NCI-H446 (cell line): ENCODE measurements around the gene SIGMAR1.

Experiments used
- DNase-seq, 2 experiments: peaks; one replicate each; lab custom pipeline; 2025; lab: John Stamatoyannopoulos, UW

The SIGMAR1 gene

DNA sequence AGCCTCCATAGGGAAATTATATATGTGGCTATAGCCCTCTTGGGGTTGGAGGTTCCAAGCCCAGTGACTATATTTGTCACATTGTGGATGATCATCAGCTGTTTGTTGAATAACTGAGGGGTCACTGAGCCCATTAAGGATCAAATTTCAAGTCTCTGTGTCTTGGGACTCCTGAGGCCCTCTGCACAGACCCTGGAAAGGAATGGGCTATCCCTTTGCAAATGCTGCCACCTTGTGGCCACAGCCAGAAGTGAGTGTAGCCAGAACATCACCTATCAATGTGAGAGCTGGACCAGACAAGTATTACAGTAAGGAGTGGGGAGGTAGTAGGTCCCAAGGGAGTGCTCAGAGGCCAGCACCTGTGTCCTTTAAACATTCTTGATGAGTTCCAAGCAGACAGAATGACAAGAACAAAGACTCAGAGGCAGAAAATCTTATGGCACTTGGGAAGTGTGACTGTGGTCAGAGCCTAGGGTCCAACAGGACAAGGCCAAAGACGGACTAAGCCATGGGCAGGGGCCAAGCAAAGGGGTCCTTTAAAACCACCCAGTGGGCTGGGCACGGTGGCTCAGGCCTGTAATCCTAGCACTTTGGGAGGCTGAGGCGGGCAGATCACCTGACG, 33.9 kb downstream of the SIGMAR1 start:
- peak; percentile 69 to 89 for DNase-seq

DNA sequence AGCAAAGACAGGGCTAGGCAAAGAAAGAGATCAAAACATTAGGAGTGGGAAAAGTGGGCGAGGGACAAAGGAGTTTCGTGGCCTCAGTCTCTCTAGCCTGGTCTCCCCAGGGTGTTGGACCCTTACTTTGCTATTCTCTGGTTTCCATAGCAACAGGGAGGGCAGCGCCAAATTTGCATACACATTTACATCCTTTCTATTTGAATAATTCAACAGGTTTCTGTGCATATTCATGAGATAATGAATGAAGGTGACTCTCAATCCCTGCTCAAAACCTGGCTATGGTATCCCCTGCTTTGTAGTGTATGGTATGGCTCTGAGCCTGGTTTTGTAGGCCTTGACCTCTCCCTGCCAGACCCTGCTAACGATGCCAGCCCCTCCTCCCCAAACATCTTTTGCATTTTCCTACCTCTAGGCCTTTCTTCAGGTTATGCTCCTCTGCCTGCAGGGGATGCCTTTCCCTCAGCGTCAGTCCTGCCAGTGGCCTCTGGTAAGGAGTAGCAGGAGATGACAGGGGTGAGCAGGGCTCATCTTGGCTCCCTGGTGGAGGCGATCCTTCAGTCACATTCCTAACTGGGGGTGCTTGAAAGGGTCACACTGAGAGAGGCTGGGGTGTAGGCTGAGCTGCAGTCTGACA, 35.5 kb downstream of the SIGMAR1 start:
- no peak for DNase-seq

DNA sequence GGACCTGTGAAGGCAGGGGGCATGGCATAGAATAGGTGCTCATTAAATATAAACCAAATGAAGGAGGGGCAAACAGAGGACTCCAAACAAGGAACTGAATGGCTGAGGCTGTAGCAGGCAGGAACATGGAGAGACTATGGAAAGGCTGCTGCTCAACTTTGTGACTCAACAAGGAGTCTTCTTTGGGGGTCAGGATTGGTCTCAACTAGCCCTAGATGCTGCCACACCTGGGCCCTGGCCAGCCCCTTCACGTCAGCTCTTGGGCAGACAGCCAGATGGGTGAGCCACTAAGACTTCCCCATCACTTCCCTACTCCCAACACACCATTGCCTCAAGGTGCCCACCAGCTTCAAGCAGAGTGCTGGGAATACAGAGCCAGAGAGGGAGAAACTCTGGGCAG, 36.7 kb downstream of the SIGMAR1 start:
- DNase-seq, result no peak

DNA sequence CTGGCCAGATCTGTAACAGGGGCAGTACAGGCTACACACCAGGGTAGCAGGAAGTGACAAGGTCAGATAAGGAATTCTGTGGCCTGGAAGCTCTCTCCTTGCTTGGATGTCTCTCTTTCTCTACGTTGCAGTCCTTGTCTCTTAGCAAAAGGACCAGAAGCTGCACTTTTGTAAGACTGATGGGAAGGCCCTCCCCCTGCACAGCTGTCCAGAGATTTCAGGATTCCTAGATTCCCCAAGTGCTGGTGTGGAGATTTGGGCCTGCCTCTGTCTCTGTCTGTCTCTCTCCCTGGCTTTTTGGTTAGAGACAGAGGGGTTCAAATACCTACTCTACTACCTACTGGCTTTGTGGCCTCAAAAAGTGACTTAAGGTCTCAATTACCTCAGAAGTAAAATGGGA, 38.0 kb downstream of the SIGMAR1 start:
- no peak for DNase-seq

DNA sequence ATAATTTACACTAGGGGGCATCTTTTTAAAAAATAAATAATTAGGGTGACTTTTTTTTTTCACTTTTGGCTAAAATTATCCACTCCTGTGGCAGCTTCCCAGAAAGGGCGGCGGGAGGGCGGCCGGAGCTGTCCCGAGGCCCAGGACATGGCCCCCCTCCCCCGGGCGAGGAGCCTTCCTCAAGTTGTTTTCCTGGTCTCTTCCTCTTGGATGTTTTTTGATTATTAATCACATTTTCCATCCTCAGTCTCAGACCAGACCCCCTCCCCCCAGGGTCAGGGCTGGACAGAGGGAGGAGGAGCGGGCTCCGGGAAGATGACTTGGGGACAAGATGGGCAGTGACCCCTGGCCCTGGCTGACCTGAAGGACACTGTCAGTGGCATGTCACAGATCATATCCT, 43.4 kb downstream of the SIGMAR1 start:
- DNase-seq, result no peak

DNA sequence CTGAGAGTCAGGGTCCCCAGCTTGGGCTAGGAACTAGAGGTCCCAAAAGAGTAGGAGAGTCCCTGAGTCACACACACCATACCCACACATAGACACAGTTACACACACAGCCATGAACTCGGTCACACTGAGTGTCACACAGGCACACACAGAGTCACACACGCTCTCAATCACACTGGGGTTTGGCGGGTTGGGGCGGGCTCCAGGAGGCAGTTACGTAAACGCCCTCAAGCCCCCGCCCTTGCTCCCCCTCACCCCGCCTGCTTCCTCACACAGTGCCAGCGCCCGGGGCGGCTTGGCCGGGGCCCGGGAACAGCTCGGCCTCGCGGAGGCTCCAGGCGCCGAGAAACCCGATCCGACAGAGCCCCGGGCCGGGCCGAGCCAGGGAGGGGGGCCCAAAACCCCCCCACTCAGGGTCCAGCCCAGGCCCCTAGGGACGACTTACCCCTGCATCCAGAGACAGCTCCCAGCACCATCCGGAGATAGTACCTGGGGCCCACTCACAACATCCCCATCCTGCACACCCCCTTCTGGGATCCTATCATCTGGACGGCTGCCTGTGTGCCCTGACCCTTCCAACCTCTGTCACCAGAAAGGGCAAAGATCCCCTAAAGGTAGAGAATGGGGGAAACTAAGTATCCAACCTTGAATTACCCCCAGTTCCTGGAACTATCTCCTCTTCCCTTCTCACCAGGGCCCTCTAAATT, 44.5 kb downstream of the SIGMAR1 start:
- DNase-seq, result peak; percentile 16 to 58

DNA sequence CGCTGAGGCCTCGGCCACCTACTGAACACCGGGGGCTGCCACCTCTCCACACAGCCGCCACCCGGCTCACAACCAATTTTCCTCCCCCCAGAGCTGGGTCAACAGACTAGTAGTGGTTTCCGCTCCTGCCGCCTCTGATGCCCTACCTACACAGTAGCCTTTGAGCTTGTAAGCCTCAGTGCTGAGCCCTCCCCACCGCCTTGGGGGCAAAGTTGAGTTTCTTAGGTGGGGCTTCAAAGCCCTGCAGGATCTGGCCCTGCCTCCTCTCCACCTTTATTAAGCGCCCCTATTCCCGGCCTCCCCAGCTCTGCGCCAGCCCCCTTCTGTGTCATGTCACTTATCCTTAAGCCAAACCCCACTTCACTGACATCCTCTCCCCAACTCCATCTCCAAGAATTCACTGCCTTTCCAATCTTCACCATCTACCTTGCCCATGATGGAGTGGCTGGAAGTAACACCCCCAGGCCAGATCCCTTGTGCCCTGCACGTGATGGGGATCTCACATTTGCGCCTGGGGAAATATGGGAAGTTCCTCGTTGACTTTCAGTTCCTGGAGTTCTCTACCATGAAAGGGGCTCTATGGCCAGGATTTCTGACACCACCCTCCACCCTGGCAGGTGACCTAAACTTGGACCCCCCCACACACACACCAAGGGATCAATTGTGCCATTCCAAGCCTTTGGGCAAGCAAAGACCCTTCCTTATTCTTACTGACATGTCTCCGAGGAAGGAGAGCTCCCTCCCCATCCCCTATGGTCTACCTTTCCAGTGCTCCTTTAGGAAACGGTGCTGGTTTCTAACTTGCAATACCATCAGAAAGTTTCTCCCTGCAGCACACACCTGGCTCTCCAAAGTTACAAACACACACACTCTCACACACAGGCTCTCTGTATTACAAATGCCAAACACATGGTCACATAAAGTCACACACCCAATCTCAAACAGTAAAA, 45.4 kb downstream of the SIGMAR1 start:
- DNase-seq, result no peak

DNA sequence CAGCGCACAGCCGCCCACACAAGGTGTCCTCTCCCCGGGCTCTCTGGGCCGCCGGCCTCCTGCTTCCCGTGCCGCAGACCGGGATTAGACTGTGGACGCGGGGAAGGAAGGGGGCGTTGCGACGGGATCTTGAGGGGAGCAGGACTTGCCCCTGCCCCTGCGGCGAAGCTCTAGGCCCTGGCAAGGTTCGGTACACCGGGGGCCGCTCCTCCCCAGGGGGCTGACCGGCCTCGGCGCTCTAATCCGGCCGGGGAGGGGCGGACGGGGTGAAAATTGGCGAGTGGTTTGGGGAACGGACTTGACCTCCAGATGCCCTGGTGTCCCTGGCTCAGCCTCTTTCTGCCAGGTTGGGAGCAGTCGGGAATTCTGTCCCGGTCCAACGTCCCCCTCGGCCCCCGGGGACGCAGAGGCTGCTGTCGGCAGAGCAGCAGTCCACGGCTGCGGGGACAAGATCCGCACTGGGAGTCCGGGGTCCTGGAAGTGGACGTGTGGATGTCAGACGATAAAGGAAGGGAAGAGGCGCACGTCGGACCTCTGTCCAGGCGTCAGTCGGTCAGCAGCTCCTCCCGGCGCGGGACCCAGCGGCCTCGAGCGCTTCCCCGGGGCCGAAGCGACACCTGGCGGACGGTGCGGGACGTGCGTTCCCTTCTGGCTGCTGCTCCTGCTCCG, 46.2 kb downstream of the SIGMAR1 start:
- DNase-seq, result peak; percentile 47 to 78

DNA sequence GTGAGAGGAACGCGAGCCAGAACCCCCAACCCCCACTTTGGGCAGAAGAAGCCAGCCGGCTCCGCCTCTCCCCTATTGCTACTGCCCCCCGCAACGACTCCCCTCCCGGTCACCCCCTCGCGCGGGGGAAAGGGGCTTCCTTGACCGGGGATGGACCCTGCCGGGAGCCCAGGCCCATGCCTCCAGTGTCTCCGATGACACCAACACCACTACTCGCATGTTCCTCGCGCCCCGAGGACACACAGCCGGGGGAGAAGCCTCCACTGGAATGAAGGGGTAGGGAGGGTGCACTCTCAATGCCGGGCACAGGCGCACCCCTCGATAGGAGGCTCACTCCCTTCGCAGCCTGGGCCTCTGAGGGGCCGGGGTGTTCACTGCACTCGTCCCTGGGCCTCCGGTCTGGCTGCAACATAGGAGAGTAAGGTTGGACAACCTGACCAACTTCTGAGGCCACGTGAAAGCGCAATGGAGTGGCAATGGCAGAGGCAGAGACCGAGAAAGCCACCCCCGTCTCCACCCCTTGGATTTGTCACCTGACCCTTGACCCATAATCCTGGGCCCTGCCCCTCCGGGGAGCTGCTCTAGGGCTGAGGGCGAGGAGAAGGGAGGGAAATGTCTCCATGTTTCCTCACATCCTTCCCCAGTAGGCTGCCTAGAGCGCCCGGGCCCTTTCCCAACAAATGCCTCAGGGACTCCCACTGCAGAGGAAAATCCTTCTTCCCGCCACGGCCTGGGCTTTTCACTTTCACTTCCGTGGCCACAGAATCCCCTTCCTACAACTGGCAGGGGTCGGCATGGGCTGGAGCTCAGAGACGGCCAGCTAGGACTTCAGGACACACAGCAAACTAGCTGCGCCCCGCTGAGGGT, 47.0 kb downstream of the SIGMAR1 start:
- DNase-seq, result no peak

DNA sequence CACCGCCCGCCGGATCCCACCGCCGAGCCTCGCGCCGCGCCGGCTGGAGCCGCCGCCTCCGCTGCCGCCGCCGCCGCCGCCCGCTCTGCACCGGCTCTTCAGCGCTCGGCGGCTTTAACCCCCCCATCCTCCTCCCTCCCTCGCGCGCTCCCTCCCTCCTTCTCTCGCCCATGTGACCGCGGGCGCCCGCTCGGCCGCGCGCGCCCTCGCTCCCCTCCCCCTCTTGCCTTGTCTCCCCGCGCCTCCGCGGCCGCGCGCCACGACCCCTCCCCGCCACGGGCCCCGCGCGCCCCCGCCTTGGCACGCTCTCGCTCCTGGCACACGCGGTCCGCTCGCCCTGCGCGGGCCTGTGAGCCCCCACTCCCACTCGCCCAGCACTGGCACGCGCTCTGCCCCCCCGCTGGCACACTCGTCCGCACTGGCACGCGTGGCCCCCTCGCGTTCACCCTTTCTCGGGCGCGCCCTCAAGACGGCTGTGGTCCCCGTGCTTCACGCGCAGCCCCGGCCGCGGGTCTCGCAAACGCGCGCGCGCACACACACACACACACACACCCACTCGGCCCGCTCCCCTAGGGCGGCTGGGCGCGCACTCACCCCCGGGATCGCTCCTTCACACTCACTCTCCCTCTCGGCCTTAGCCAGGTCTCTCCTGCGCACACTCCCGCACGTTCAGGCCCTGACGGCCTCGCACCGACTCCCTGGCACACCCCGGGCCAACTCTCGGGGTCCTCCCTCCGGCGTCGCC, 47.8 kb downstream of the SIGMAR1 start, which contains the start of gene CNTFR:
TSS of gene CNTFR (minus strand) at position 89 of the 745 bp plus-strand sequence. CDS start 20,743 bp downstream, outside the sequence.
- peak in 1 of 2 experiments; percentile 67 for DNase-seq

DNA sequence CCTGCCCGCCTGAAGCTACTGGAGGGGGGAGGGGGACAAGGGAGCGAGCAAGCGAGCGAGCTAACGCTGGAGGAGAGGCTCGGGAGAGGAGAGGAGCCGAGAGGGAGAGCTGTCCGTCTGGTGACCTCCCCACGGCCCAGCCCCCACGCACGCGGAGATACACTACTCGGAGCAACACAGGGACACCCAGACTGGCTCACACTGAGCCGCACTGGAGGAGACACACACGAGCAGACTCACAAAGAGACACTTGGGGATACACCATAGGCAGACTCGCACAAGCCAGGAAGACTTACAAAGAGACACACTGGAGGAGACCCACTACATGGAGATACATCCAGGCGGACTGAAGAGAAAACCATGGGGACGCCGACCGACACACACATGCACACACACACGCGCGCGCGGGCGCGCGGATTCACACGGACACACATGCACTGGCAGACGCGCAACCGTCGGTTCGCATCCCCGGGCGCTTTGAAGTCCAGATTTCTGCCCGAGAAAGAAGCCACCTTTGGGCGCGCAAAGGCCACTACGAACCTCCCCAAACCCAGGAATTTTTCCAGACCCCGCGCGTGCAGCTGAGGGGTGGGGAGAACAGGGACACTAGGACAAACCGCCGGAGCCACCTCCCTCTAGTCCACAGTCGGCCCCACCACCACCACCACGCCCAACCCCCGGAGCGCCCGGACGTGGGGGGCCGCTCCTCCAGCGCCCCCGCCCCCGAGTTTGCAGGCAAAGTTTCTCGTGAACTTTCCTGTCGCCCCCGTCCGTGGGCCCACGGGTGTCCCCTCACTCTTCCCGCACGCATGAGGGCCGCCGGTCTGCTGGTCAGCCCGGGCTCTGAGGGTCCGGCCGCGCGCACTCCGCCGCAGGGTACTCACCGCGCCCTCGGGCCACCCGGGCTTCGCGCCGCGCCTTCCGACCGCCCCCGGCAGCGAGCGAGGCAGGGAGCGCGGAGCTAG, 48.6 kb downstream of the SIGMAR1 start:
- peak in 1 of 2 experiments; percentile 15 for DNase-seq

DNA sequence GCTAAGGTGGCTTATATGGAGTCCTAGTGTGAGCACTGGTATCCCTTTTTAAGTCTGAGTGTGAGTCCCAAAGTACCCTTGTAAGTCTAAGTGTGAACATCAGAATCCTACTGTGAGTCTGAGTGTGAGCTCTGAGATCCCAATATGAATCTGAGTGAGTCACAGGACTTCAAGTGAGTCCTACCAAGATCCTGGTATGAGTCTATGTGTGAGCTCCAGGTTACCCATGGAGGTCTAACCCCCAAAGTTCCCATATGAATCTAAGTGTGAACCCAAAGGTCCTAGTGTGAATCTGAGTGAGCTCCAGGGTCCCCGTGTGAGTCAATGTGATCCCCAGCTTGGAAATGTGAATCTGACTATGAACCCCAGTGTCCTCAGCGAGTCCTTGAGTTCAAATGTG, 50.3 kb downstream of the SIGMAR1 start:
- DNase-seq, result no peak

DNA sequence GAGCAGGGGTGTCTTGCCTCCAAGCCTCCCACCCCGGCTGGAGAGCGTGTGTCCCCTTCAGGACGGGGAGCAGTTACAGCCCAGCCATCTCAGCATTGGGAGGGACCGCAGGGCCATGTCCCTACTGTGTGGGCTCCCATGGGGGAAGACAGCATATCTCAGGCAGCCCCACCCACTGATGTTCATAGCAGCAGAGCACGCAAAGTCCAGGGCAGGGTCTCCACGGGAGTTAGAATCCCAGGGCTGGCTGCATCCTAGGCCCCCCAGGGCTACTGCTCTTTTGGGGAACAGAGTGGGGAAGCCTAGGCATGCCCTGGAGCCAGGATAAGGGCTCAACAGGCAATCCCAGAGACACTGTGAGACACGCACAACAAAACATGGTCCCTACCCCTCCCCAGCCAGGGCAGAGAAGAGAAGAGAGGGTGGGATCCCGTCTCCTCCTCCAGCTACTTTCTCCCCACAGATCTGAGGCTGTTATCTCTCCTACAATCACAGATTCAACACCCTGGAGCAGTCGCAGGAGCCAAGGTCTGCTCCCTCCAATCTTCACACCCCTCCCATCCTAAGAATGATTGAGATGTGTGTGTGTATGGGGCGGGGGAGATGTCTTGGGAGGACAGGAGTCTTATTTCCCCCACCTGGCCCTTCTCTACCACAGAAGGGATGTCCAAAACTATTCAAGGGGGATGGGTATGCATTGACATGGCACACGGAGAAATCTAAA, 51.5 kb downstream of the SIGMAR1 start:
- no peak for DNase-seq

DNA sequence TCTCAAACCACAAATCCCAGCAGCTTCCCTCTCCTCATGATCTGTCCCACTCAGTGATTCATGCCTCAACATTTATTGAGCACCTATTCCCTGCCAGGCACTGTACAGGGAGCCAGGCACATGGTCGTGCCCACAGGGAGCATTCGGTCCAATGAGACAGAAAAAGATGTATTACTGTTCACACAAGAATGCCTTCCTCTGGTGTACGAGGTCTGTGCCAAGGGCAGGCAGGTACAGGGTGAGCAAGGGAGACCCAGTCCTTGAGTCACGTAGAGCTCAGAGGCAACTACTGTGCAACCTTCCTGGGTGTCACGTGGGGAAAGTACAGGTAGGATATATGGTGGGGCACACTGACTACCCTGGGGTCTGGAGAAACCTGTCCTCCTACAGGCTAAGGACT, 52.6 kb downstream of the SIGMAR1 start:
- no peak for DNase-seq
